Activated CD4-positive, alpha-beta T cell treated with anti-CD3 and anti-CD28 coated beads for 1 hour (primary cell): ENCODE measurements around the gene SNX27.
A peak's percentile ranks its signal among the peaks of the same experiment; 100 is the strongest.

Source experiments
- DNase-seq: peaks from one replicate; pipeline ENCODE4 v3.0.0-alpha.2; 2020

Gene SNX27

DNA sequence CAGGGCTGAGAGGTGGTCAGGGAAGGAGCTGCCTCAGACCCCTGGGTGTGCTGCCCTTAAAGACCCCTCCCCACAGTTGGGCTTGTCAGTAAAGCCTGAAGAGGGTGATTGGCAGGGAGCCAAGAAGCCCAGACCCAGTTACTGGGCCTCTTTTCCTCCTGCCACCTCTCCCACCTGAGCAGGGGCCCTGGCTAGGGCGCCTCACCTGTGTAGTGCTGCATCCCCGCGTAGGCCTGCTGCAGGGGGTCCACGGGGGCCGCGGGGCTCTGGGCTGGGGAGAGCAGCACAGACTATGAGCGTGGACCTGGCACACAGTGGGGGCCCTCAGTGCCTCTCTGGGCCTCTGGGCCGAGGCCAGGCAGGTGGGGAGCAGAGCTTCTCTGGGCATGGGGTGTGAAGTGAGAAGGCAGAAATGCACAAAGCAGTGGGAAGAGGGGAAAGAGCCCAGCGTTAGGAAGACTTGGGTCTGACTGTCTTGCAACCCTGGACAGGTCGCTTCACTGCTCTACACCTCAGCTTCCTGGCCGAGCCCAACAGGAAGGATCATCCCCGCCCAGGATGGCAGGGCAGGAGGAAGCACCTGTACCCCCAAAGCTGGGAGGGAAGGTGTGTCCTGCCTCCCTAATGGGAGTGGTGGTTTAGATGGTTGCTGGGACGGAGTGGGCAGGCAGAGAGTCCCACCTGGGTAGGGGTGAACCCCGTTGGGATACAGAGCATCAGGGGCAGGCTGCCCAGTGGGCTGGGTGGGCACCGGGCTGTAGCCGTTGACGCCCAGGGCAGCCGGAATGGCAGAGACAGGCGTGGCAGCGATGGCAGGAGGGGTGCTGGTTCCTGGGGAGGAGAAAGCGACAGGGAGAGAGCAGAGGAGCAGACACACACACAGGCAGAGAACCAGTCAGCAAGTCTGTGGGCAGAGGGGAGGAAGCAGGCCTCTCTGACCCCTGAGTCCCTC lies 94.9 kb downstream of the SNX27 start:
- no peak for DNase-seq

DNA sequence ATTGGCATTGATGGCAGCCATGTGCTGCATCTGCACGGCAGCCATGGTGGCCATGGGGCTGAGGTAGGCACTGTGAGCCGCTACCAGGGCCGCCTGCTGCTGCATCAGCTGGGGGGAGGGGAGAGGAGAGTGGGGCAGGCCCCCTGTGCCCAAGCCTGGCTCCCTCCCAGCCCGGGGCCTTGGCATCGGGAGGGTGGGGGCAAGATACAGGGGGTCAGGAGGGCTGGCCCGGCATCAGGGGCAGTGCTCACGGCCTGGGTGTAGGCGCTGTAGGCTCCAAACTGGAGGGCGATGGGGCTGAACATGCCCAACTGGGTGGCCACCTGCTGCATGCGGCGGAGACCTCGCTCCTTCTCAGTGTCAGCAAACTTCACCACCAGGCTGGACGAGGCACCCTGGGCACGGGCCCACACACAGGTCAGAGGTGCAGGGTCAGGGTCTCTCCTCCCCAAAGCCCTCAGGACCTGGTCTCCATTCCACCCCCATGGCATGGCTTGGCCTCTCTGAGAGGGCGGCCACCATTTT lies 95.8 kb downstream of the SNX27 start:
- no peak for DNase-seq

DNA sequence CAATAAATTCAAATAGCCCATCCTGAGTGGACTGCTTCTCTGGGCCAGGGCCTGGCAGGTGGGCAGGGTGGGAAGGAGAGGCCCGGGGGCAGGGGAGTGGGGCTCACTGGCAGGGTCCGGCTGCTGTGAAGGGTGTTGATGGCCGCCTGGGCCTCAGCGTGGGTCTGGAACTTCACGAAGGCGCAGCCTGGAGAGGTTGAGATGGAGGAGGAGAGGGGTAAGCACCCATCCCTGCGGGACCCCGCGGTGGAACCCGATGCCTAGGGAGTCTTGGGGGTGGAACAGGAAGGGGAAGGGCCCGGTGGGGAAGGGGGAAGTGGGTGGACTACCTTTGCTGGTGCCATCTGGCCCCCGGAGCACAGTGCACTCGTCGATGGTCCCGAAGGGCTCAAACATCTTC lies 97.0 kb downstream of the SNX27 start:
- no peak for DNase-seq

- no peak for DNase-seq
These were observed 98.5 kb downstream of the SNX27 start for GRCh38 chr1:151710187-151710840.

- no peak for DNase-seq
These were observed 99.4 kb downstream of the SNX27 start for GRCh38 chr1:151711044-151711800.

- DNase-seq: no peak
These were observed 100.1 kb downstream of the SNX27 start for GRCh38 chr1:151711951-151712350.

DNA sequence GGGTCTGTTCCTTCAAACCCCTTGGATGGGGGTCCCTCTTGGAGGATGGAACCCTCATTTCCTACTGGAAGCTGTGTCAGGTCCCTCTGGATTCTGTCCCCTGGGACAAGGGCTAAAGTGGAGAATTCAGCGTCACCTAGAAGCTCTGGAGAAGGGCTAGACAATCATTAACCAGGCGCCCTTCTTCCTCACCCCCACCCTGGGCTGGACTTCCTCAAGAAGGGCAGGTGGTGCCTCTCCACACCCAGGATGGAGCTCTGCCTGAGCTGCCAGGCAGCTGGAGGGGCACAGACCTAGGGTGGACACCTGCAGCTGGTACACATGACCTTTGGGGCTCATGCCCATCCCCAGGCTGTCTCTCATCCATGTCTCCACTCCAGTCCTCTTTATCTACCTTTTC lies 101.2 kb downstream of the SNX27 start:
- DNase-seq: no peak

DNA sequence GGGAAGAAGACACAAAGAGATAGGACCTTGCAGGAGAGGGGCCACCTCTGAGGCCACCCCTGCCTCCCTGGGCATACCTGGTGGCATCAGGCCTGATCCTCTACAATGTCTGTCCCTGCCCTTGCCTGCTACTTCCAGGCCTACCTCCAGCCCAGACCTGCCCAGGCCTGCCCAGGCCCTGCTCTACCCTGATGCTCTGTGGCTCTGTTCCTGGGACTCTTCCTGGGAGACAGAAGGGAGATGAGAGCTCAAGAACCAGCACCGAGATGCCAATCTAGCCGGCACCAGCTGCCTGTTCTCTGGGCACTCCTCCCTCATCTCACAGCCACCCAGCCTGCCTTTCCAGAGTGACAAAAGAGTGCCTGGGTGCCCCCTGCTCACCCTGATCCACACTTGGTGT lies 102.0 kb downstream of the SNX27 start:
- DNase-seq: no peak

- no peak for DNase-seq
These were observed 103.2 kb downstream of the SNX27 start for GRCh38 chr1:151714820-151715725.

GRCh38 chr1:151715726-151716404 lies 104.0 kb downstream of the SNX27 start:
- DNase-seq: no peak

- DNase-seq: no peak
These were observed 104.5 kb downstream of the SNX27 start for GRCh38 chr1:151716405-151716762.

DNA sequence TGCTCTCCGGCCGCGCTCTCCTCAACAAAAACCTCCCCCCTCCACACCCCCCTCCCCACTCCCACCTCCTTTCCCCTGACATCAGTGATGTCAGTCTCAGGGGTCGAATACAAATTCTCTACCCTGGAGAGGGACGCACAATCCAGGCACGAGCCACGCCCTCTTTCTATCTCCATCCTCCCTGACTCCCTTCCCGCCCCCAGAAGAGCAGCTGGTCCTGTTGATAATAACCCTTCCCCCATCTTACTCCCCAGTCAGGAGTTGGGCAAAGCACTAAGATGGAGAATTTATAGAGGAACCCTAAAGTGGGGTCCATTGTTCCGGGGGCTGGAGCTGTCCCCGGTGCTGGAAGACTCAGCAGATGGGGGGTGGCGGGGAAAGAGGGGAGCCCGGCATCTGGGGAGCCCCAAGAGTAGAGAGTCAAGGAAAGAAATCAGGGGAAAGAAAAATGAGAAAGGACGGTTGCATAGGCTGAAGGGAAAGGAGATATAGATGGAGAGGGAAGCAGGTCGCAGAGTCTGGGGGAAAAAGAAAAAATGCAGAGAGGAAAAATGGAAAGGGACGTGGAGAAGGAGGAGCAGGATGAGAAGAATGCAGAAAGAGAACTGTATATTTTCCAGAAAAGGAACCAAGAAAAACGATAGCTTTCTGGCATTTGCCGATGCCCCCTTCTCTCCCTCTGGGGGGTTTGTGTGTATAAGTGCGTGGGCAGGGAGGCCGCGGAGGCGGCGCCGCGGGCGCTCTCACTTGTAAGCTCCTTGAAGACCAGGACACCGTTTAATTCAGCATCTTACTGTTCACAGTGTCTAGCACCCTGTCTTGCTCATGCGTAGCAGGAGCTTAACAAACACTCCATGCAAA lies 105.2 kb downstream of the SNX27 start, which contains the start of gene CELF3:
CELF3 (minus strand) TSS at position 33 of the 861 bp plus-strand sequence. CDS start 783 bp downstream, outside the sequence.
- DNase-seq: no peak

DNA sequence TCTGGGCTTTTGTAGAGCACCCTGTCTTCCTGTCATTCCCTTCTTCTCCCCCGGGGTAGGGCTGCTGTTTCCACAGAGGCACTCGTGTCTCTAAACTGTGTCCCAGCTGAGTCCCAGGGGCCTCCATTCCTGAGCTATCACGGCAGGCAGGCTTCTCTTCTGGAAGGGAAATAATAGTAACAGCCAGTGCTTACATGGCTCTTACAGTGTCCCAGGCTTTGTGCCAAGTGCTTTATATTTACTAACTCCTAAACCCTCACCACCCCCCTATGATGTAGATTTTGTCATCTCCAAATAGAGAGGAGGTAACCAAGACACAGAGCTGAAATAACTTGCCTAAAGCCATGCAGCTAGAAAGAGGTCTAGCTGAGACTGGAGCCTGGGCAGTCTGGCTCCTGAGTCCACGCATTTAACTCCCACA lies 106.2 kb downstream of the SNX27 start:
- DNase-seq: no peak

- DNase-seq: no peak
These were observed 106.8 kb downstream of the SNX27 start for GRCh38 chr1:151718666-151719065.

GRCh38 chr1:151720125-151720524 lies 108.3 kb downstream of the SNX27 start:
- no peak for DNase-seq

DNA sequence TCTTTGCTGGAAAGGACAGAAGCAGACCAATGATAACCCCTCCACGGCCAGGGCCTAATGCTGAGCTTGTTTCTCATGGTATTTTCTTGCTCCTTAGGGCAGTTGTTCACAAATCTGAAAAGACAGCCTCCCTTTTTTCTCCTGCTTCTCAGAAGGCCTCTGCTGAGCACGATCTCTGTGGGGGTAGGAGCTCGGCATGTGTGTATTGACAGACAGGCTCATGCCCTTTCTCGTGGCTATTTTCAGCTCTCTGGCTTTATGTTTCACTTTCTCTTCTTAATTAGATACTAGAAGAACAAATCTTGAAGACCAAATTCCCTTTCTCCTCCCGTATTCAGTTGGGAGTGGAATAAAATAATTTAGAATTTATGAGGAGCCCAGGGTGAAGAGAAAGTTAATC lies 108.7 kb downstream of the SNX27 start:
- DNase-seq: no peak

DNA sequence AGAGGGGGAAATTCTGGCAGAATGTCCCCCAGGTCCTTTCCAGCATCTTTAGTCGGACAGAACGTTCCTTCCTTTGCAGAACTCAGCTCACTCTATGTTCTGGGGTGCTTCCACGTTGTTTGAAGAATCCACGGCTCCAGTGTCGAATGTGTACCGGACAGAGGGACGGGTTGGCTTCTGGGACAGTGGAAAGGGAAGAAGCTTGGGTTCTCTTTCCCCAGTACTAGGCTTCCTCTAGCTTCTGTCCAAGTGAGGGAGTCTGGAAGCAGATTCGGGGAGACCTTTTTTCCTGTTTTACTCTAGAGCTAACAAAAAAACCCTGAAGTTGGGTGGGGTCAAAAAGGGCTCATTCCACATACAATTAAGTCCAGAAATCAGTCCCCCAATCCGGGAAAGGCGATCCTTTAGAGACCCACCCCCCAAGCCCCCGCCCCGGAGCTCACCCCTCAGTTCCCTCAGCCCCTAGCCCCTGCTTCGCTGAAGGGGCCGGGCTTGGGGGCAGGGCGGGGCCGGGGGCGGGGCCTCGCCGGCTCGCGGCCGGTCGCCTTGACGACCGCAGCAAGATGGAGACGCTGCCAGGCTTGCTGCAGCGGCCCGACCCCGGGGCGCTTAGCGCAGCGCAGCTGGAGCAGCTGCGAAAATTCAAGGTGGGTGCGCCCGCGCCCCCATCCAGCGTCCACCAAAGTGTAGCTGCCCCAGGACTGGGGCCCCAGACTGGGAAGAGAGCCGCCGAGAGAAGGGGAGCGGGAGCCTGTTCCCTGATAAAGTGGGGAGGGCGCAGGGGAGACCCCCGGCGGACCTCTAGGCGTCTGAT lies 109.3 kb downstream of the SNX27 start, which contains the start of gene RIIAD1:
RIIAD1 (plus strand) TSS at position 549 of the 814 bp plus-strand sequence; CDS start at position 564, 15 bp downstream.
- DNase-seq: peak; percentile 19

DNA sequence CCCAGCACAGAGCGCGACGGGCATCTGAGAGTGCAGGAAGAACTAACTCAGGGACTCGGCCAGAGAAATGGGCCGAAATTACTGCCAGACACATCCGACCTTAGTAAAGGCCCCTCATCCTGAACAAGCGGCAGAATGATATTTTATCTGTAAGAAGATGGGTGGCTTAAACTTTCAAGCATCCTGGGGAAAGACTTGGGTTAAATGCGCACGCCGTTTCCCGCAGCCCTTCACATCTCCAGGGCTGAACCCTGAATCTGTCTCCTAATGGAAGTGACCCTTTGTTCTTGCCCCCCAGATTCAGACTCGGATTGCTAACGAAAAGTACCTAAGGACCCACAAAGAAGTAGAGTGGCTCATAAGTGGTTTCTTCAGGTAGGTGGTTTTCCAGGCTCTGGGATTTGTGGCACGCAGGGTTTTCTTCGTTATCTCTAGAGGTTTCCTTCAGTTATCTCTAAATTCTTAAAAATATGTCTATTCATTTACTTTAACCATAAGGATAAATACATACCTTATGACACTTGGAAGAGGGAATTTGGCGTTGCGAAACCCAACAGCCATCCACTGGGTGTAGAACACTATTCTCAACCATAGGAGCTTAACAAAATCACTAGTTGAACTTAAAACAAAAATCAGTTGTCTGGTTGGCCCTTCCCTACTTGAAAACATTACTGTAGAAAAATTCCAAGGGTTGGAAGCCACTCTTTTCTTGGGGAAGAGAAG lies 110.1 kb downstream of the SNX27 start:
- DNase-seq: no peak
